GM18505 (cell line): ENCODE results near the gene CHGA.

ENCODE experiments used
- ATAC-seq: cut with Tn5 transposase; IDR thresholded peaks from one replicate; pipeline ENCODE4 v1.9.1; 2021; ENCODE audit not compliant: unreplicated experiment
- POLR2A ChIP-seq: IDR thresholded peaks from 4 replicates; pipeline ENCODE4 v1.6.1; 2011; ENCODE audit warnings: borderline replicate concordance; ENCODE audit not compliant: insufficient read depth, insufficient read length; ENCODE audit errors: extremely low read depth

The CHGA gene

DNA sequence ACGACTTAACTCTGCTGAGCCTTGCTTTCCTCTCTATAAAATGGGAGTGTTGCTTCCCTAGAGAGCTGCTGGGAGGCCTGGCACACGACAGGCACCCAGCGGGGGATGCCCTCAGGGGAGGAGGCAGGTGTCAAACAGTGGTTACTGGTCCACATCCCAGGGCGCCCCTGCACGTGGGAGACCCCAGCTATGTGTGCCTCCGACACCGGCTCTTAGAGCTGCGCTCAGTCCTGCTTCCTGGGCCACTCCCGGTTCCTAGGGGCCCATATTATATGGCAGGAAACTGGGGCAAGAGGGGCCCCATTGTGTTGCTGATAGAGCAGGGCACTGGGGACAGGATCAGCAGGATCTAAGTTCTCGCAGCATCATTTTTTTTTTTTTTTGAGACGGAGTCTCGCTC, 47.3 kb downstream of the CHGA start:
- ATAC-seq: no peak
- no peak for TF ChIP-seq POLR2A

- no peak for TF ChIP-seq POLR2A
- ATAC-seq: no peak
These were observed 48.7 kb downstream of the CHGA start for GRCh38 chr14:92971601-92972180.

DNA sequence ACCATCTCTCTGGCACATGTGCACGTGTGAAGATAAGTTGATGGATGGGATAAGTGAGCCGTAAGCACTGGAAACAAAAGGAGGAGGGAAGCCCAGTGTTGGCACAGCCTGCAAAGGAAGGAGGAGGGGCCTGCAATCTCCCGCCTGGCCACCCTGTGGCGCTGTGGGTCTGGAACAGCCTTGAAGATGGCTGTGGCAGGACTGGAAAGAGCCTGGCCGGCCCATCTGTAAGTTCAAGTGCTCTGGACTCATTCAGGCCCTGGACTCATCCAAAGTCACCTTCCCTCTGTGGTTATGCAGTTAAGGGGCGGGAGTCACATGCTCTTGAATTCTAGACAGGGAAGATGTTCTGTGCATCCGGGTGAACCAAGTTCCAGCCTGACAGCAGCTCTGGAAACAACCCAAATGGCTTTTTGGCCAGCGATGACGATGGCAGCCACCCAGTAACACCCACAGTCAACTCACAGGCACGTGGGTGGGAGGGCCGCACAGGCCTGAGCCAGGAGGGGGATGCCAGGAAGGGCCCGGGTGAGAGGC, 50.4 kb downstream of the CHGA start:
- no peak for TF ChIP-seq POLR2A
- ATAC-seq: no peak

DNA sequence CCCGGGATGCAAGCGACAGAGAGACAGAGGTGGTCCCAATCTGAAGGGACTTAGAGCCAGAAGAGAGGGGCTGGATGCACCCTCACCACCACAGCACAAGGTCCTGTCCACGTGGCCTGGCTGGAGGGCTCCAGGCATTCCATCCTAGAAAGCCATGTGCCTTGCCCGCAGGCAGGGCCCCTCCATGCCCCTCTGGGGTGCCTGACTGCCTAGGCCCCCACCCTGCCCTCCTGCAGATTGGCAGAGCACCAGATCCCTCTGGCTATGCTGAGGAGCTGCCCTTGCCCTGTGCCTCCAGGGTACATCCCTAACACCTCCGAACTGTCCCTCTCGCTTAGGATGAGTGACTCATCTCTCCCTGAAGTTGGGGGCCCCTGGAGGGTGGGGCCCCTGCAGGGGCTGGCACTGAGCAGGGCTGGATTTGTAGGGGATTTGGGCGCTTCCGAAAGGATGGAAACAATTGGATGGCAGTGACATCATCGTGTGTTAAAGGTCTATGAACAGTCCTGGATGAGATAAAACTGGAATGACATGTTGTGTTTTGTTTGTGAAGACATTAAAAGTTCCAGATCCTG, 50.9 kb downstream of the CHGA start:
- no peak for ATAC-seq
- TF ChIP-seq POLR2A: no peak

DNA sequence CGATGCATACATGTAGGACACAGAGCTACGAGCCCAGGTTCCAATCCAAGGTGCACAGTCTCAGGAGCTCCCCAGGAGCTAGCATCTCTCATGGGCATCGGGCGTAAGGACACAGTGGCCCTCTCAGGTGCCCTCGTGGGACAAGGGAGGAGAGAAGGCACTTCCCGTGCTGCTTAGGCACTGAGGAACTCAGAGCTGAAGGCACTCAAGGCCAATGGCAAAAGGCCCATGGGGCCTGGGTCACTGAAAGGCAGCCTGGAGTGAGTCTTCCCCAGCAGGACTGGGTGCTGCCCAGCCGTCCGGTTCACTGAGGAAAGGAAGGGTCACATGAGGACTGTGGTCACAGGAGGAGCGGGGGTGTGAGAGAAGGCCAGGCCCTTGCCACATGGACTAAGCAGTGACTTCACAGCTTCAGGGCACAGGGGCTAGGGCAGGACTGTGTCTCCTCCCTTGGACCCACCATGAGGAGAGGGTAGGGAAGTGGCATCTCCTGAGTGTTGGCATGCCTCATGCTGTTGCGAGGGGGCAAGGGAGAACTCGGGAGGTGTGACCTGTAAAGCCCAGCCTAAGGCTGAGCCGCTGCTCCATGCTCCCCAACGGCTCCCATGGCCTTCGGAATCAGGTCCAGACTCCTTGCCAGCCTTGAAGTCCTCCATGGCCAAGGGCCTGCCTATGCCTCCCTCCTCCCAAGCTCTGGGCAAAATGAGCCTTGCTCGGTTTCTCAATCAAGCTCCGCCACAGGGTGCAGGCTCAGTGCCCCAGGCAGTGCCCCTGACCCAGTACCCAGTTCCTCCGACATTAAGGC, 51.8 kb downstream of the CHGA start:
- TF ChIP-seq POLR2A: no peak
- no peak for ATAC-seq

GRCh38 chr14:92976268-92976667, 53.3 kb downstream of the CHGA start:
- no peak for ATAC-seq
- no peak for TF ChIP-seq POLR2A

DNA sequence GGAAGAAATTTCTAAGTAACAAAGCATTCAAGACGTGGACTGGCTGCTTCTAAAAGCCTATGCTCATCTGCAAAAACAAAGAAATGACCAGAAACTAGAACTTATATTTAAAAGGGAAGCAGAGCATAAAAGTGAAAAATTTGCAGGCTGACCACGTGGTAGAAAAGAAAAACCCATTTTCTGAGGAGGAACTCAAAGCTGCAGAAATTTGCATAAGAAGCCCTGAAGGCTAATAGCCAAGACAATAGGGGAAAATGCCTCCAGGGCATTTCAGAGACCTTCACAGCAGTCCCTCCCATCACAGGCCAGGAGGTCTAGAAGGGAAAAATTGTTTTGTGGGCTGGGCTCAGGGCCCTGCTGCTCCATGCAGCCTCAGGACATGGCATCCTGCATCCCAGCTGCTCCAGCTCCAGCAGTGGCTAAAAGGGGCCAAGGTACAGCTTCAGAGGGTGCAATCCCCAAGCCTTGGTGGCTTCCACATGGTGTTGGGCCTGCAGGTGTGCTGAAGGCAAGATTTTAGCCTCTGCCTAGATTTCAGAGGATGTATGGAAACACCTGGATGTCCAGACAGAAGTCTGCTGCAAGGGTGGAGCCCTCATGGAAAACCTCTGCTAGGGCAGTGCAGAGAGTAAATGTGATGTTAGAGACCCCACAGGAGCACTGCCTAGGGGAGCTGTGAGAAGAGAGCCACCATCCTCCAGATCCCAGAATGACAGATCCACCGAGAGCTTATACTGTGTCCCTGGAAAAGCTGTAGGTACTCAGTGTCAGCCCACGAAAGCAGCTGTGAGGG, 55.5 kb downstream of the CHGA start:
- no peak for TF ChIP-seq POLR2A
- no peak for ATAC-seq

DNA sequence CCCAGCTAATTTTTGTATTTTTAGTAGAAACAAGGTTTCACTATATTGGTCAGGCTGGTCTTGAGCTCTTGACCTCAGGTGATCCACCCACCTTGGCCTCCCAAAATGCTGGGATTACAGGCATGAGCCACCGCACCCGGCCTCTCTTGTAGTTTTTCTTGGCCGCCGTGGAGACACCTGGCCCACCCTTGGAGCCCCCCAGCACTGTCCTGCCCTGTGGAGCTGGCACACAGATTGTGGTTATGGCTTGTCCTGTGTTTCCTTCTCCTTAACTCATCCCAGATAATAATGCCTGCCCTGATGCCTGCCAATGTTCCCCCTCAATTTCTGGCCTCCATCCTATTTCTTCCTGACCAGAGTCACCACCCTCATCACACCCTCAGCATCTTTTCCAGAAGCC, 57.9 kb downstream of the CHGA start:
- no peak for ATAC-seq
- no peak for TF ChIP-seq POLR2A

GRCh38 chr14:92981726-92982125, 58.8 kb downstream of the CHGA start:
- ATAC-seq: no peak
- TF ChIP-seq POLR2A: no peak

DNA sequence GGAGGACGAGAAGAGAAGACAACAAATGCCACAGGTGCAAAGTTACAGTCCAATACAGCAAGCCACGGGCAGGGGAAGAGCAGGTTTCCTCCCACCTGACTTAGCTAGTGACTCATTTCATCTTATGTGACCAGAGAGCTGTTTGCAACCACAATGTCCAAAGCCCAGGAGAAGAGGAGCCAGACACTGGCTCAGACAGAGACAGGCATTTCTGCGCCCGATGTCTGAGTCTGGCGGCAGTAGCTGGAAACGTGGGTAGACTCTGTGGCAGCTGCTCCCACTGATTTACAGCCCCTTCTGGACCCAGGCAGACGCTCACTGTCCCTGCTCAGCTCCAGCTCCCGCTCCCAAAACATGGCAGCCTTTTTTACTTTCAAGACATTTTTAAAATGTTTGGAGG, 60.0 kb downstream of the CHGA start:
- TF ChIP-seq POLR2A: no peak
- no peak for ATAC-seq

DNA sequence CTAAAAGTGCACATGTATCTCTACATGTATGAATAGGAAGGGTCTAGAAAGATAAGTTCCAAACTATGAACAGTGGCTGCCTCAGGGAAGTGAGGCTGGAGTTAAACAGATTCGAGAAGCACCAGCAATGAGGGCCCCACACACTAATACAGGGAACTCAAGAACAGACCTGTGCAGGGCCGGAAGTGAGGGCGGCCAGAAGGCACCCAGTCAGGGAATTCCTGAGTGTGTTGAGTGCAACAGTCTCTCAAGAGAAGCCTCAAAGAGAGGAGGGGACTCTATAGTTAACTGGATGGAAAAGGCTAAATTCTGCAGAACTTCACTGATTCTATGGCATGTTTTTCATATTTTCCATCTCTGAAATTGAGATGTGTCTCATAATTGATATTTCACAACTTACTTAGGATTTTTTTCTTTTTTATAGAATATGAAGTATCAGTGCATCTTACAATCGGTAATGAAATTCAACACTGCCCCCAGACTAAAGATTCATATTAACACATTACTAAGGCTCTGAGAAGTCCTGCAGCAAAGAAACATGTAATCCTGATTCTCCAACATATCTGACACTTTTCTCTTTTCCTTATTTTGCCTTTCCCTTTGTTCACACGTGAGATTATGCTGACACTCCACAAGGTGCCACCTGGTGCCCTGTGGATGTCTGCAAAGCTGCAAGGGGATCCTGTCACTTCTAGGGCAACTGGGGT, 61.3 kb downstream of the CHGA start:
- no peak for TF ChIP-seq POLR2A

More for the DNA sequence above, 61.3 kb downstream of the CHGA start:
- no peak for ATAC-seq
